Hematopoietic multipotent progenitor cell (in vitro differentiated cells): ENCODE measurements around the gene KRT38. TPM values are rescaled to one million over a fixed set of nuclear protein-coding genes. Genes with fewer than 3 reads are reported as not detected.
"Not testable (repeated sequence)": the region's sequence is repeated elsewhere in the genome, so short reads cannot be mapped to it uniquely, and the experiment has no call there.

ENCODE experiments used
- DNase-seq, 3 donors: peaks; one replicate each; pipeline ENCODE4 v3.0.0-alpha.2; 2011 to 2015; ENCODE audit warnings: low read depth in 2 of 3, low spot score in 2 of 3
- total RNA-seq: library from RNA; depleted of rRNA; stranded (reverse); fragments of >200 nt; gene quantifications from one replicate; pipeline ENCODE4 v1.2.3, GENCODE V29; 2012

Gene KRT38
- total RNA-seq, 1 donor = not detected

GRCh38 chr17:41424111-41424635 is 16.6 kb downstream of the KRT38 start, which contains the start of gene KRT37:
Gene KRT37, minus strand, starts transcription at chr17:41424585. Its CDS starts 62 bp downstream, at chr17:41424523.
- no peak for DNase-seq

- not testable (repeated sequence) for DNase-seq
Observed at GRCh38 chr17:41422586-41422985, 18.2 kb downstream of the KRT38 start.

GRCh38 chr17:41421617-41422016 is 19.2 kb downstream of the KRT38 start:
- DNase-seq = no peak

- no peak for DNase-seq
Observed at GRCh38 chr17:41421116-41421515, 19.7 kb downstream of the KRT38 start.

GRCh38 chr17:41420134-41420533 is 20.6 kb downstream of the KRT38 start:
- no peak for DNase-seq

GRCh38 chr17:41419716-41420115 is 21.1 kb downstream of the KRT38 start:
- DNase-seq = no peak

GRCh38 chr17:41418116-41418860 is 22.5 kb downstream of the KRT38 start:
- no peak for DNase-seq

GRCh38 chr17:41417576-41418015 is 23.2 kb downstream of the KRT38 start:
- DNase-seq = peak in 1 of 3 donors; percentile 10

GRCh38 chr17:41417127-41417526 is 23.7 kb downstream of the KRT38 start:
- DNase-seq = no peak

- no peak for DNase-seq
Observed at GRCh38 chr17:41416479-41416878, 24.3 kb downstream of the KRT38 start.

GRCh38 chr17:41415833-41416335 is 24.9 kb downstream of the KRT38 start:
- no peak for DNase-seq

GRCh38 chr17:41415411-41415810 is 25.4 kb downstream of the KRT38 start:
- DNase-seq = no peak

- no peak for DNase-seq
Observed at GRCh38 chr17:41413982-41414381, 26.8 kb downstream of the KRT38 start.

- no peak for DNase-seq
Observed at GRCh38 chr17:41413353-41413957, 27.3 kb downstream of the KRT38 start.

- DNase-seq = no peak
Observed at GRCh38 chr17:41411072-41411840, 29.5 kb downstream of the KRT38 start.

GRCh38 chr17:41407226-41407625 is 33.6 kb downstream of the KRT38 start:
- DNase-seq = no peak

GRCh38 chr17:41406205-41406604 is 34.6 kb downstream of the KRT38 start:
- DNase-seq = no peak

- no peak for DNase-seq
Observed at GRCh38 chr17:41404024-41404671, 36.6 kb downstream of the KRT38 start.

GRCh38 chr17:41403404-41404023 is 37.3 kb downstream of the KRT38 start:
- no peak for DNase-seq

- no peak for DNase-seq
Observed at GRCh38 chr17:41402161-41402560, 38.6 kb downstream of the KRT38 start.
